WERI-Rb-1 (cell line): ENCODE measurements around the gene ANXA10.

ENCODE experiments used
- DNase-seq: peaks from one replicate; pipeline ENCODE4 v3.0.0-alpha.2; 2020
- H3K27ac ChIP-seq: fragments of 250-450 bp; sonication (Bioruptor Pico); 2 replicates; pipeline ENCODE4 v1.5.1; 2020; ENCODE audit warnings: mild to moderate bottlenecking, moderate library complexity
- H3K27me3 ChIP-seq: fragments of 250-450 bp; sonication (Bioruptor Pico); 2 replicates; pipeline ENCODE4 v1.5.1; 2021; ENCODE audit warnings: mild to moderate bottlenecking, low read depth, moderate library complexity; ENCODE audit not compliant: insufficient read depth, severe bottlenecking
- H3K36me3 ChIP-seq: fragments of 250-450 bp; sonication (Bioruptor Pico); 2 replicates; pipeline ENCODE4 v1.5.1; 2020; ENCODE audit warnings: mild to moderate bottlenecking, moderate library complexity
- H3K4me3 ChIP-seq: 2 replicates; pipeline ENCODE4 v1.5.1; 2011; ENCODE audit warnings: low read depth, mild to moderate bottlenecking, control low read depth, low read length
- H3K9me3 ChIP-seq: fragments of 250-450 bp; sonication (Bioruptor Pico); 2 replicates; pipeline ENCODE4 v1.5.1; 2021; ENCODE audit warnings: mild to moderate bottlenecking, moderate library complexity; ENCODE audit not compliant: severe bottlenecking
- CTCF ChIP-seq: IDR thresholded peaks from 2 replicates; pipeline ENCODE4 v1.5.1; 2011; ENCODE audit warnings: low read depth, mild to moderate bottlenecking, control low read depth, inconsistent platforms, low read length

ANXA10 gene

GRCh38 chr4:168188754-168189153, 96.4 kb downstream of the ANXA10 start:
- no peak overlapping the region for H3K27ac ChIP-seq
- no peak for DNase-seq
- no peak overlapping the region for H3K4me3 ChIP-seq
- no peak for TF ChIP-seq CTCF
- no peaks in the 10 kb centered on the region for H3K9me3 ChIP-seq
- no peaks in the 10 kb centered on the region for H3K36me3 ChIP-seq
- H3K27me3 ChIP-seq = no peaks in the 10 kb centered on the region

GRCh38 chr4:168197926-168198325, 105.6 kb downstream of the ANXA10 start:
- no peak for TF ChIP-seq CTCF
- H3K27me3 ChIP-seq = no peaks in the 10 kb centered on the region
- H3K4me3 ChIP-seq = no peak overlapping the region
- no peak overlapping the region for H3K27ac ChIP-seq
- H3K36me3 ChIP-seq = no peaks in the 10 kb centered on the region
- DNase-seq = no peak
- peaks cover 4% of the 10 kb centered on the region for H3K9me3 ChIP-seq

- Histone ChIP-seq H3K4me3 (no peak overlapping the region), H3K27me3 (no peaks in the 10 kb centered on the region), H3K36me3 (no peaks in the 10 kb centered on the region), H3K27ac (no peak overlapping the region), H3K9me3 (peaks cover 13% of the 10 kb centered on the region)
- no peak for DNase-seq
- no peak for TF ChIP-seq CTCF
These were observed 107.1 kb downstream of the ANXA10 start for GRCh38 chr4:168199260-168199957.

- Histone ChIP-seq H3K27me3 (no peaks in the 10 kb centered on the region), H3K4me3 (no peak overlapping the region), H3K36me3 (no peaks in the 10 kb centered on the region), H3K9me3 (peaks cover 13% of the 10 kb centered on the region), H3K27ac (no peak overlapping the region)
- no peak for DNase-seq
- TF ChIP-seq CTCF = no peak
These were observed 108.3 kb downstream of the ANXA10 start for GRCh38 chr4:168200685-168201084.

- no peak for DNase-seq
- Histone ChIP-seq H3K9me3 (peaks cover 13% of the 10 kb centered on the region), H3K36me3 (no peaks in the 10 kb centered on the region), H3K27ac (no peak overlapping the region), H3K4me3 (no peak overlapping the region), H3K27me3 (no peaks in the 10 kb centered on the region)
- no peak for TF ChIP-seq CTCF
These were observed 111.0 kb downstream of the ANXA10 start for GRCh38 chr4:168203233-168203911.
